Measurements from ENCODE around the gene KDM8. TPM values are rescaled to one million over a fixed set of nuclear protein-coding genes. Genes with fewer than 3 reads are reported as not detected.
A peak's percentile ranks its signal among the peaks of the same experiment; 100 is the strongest.

Gene KDM8
- total and polyA plus RNA-seq, 9 of the 15 experiments (the other 6 are each of a cell fraction or from before 2014, with no cell fraction given) = 0.61 to 9.1 (median 5.4) TPM

DNA sequence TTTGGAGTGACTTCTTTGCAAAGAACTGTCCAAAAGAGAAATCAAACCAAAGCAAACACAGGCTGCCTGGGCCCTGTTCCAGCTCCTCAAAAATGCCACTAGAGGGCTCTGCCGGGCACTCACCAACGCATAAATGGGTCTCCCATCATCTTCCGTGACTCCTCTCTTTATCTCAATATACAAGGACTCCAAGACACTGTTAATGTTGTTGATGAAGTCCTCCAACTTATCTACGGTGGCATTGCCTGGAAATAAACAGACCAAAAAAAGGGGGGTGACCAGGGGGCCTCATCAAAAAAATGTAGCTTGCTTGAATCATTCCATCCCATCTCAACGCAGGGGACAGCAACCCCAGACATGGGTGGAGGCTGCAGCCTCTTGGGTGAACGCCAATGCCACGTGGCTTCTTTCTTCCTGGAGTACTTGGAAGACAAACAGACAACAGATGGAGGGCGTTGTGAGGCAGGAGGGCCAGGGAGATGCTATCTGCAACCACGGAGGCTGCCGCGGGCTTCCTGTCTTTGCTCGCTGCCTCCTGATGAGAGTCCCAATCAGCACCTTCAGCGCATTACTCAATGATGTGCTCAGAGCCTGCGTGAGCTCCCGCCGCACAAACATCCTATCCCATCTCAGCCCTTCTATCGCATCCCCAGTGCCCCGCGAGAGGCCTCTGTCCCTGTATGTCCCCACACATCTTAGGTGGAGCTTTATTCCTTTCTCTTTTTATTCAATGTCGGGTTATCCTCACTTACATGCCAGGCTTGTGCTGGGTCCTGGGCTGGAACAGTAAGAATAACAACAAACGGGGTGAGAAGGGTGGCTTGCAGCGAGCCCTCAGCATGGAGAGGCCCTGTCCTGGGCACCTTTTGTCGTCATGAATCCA, 32.0 kb downstream of the KDM8 start (continued):
- TF ChIP-seq, protein P1, sequence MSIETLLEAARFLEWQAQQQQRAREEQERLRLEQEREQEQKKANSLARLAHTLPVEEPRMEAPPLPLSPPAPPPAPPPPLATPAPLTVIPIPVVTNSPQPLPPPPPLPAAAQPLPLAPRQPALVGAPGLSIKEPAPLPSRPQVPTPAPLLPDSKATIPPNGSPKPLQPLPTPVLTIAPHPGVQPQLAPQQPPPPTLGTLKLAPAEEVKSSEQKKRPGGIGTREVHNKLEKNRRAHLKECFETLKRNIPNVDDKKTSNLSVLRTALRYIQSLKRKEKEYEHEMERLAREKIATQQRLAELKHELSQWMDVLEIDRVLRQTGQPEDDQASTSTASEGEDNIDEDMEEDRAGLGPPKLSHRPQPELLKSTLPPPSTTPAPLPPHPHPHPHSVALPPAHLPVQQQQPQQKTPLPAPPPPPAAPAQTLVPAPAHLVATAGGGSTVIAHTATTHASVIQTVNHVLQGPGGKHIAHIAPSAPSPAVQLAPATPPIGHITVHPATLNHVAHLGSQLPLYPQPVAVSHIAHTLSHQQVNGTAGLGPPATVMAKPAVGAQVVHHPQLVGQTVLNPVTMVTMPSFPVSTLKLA (conservative IDR thresholded peaks at IDR 0.05) = peak; percentile 98 to 99
- TF ChIP-seq GABPA (tag; conservative IDR thresholded peaks at IDR 0.05; ENCODE audit: low read depth) = no peak; the same call in 1 of the 2 replicates
- no peak for TF ChIP-seq ZNF75A (CRISPR knock-in tag; IDR thresholded peaks at IDR 0.05)
- no peak for TF ChIP-seq PCBP2 (IDR thresholded peaks at IDR 0.05; ENCODE audit: low read depth, low read length, poor library complexity, severe bottlenecking)
- TF ChIP-seq, protein P2, sequence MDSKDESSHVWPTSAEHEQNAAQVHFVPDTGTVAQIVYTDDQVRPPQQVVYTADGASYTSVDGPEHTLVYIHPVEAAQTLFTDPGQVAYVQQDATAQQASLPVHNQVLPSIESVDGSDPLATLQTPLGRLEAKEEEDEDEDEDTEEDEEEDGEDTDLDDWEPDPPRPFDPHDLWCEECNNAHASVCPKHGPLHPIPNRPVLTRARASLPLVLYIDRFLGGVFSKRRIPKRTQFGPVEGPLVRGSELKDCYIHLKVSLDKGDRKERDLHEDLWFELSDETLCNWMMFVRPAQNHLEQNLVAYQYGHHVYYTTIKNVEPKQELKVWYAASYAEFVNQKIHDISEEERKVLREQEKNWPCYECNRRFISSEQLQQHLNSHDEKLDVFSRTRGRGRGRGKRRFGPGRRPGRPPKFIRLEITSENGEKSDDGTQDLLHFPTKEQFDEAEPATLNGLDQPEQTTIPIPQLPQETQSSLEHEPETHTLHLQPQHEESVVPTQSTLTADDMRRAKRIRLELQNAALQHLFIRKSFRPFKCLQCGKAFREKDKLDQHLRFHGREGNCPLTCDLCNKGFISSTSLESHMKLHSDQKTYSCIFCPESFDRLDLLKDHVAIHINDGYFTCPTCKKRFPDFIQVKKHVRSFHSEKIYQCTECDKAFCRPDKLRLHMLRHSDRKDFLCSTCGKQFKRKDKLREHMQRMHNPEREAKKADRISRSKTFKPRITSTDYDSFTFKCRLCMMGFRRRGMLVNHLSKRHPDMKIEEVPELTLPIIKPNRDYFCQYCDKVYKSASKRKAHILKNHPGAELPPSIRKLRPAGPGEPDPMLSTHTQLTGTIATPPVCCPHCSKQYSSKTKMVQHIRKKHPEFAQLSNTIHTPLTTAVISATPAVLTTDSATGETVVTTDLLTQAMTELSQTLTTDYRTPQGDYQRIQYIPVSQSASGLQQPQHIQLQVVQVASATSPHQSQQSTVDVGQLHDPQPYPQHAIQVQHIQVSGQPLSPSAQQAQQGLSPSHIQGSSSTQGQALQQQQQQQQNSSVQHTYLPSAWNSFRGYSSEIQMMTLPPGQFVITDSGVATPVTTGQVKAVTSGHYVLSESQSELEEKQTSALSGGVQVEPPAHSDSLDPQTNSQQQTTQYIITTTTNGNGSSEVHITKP (IDR thresholded peaks at IDR 0.05; ENCODE audit: partially characterized antibody) = peak; percentile 71
- no peak for TF ChIP-seq MAFG (tag; conservative IDR thresholded peaks at IDR 0.05)
- TF ChIP-seq SLC30A9 (CRISPR knock-in tag; IDR thresholded peaks at IDR 0.05) = no peak
- TF ChIP-seq TEAD4 (IDR thresholded peaks at IDR 0.05; ENCODE audit: low read length) = peak; percentile 15; the same call in 1 of the 2 replicates
- TF ChIP-seq TEAD4 (CRISPR knock-in tag; IDR thresholded peaks at IDR 0.05; ENCODE audit: borderline replicate concordance) = no peak
- peak; percentile 95 for TF ChIP-seq EP400 (IDR thresholded peaks at IDR 0.05)
- no peak for TF ChIP-seq ZNF766 (CRISPR knock-in tag; conservative IDR thresholded peaks at IDR 0.05)
- TF ChIP-seq, protein P3, sequence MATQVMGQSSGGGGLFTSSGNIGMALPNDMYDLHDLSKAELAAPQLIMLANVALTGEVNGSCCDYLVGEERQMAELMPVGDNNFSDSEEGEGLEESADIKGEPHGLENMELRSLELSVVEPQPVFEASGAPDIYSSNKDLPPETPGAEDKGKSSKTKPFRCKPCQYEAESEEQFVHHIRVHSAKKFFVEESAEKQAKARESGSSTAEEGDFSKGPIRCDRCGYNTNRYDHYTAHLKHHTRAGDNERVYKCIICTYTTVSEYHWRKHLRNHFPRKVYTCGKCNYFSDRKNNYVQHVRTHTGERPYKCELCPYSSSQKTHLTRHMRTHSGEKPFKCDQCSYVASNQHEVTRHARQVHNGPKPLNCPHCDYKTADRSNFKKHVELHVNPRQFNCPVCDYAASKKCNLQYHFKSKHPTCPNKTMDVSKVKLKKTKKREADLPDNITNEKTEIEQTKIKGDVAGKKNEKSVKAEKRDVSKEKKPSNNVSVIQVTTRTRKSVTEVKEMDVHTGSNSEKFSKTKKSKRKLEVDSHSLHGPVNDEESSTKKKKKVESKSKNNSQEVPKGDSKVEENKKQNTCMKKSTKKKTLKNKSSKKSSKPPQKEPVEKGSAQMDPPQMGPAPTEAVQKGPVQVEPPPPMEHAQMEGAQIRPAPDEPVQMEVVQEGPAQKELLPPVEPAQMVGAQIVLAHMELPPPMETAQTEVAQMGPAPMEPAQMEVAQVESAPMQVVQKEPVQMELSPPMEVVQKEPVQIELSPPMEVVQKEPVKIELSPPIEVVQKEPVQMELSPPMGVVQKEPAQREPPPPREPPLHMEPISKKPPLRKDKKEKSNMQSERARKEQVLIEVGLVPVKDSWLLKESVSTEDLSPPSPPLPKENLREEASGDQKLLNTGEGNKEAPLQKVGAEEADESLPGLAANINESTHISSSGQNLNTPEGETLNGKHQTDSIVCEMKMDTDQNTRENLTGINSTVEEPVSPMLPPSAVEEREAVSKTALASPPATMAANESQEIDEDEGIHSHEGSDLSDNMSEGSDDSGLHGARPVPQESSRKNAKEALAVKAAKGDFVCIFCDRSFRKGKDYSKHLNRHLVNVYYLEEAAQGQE (IDR thresholded peaks at IDR 0.05; ENCODE audit: borderline replicate concordance) = peak; percentile 74
- TF ChIP-seq, protein P3 (CRISPR knock-in tag; IDR thresholded peaks at IDR 0.05; ENCODE audit: low read depth) = no peak
- no peak for TF ChIP-seq E2F3 (CRISPR knock-in tag; IDR thresholded peaks at IDR 0.05)

All from K562 (cell line).